ENCODE data around the gene PLXNA1.

Gene PLXNA1

DNA sequence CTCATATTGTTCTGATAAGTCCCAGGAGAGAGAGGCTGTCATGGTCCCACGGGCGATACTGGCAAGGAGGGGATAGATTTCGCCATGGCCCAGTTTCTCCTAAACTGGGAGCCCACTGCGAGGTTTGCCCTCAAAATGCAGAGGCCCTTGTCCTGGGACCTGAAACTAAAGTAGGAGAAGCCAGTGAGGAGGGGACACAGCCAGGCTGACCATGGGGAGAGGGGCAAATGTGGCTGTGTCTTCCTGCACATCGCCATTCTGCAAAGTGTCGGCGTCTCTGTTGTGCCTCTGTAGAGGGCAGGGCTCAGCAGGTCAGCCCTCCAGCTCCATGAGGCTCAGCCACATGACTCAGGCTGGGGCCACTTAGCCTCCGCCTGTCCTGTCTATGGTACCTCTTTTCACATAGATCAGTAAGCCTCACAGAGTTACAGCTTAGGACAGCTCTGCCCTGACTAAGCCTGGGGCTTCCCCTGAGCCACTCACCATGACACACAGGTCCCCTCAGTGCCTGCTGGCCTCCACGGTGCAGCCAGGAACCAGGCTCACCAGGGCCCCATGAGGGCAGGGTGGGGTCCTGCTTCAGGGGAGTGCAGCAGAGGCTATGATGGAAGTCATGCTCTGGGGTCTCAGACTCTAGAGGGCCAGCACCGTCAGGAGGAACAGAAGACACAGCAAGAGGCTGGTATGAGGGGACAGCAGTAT lies 28.6 kb upstream of the PLXNA1 start:
- no peak for DNase-seq

DNA sequence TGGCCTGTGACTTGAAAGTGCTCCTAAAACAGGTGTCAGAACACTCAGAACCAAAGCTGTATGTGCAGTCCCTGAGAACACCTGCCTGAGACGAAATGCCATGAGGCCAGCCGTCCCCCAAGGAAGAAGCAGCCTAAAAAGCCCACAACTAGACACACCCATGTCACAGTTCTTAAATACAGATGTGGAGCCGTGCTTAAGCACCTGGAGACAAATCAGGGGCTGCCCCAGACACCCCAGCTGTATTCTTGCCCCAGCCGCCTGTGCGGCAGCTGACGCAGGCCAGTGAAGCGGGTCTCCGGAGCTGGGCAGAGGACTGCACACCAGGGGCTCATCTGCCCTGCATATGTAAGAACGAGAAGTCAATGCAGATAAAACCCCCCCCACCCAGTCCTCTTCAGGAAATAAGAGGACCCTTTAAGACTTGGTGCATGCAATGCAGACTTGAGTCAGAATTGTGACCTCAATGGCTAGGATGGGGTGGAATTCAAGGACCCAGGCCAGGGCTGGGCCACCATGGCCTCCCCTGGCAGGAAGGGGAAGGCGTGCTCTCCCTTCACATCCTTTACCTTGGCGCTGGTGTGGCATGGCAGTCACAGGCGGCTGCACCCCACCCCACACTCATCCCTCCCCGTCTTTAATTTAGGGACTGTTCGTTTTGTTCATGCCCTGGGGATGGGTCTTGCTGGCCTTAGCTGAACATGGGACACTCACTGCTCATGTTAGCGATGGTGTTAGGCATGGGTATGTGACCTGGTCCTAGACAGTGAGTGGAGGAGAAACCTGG lies 27.7 kb upstream of the PLXNA1 start:
- DNase-seq, result no peak

DNA sequence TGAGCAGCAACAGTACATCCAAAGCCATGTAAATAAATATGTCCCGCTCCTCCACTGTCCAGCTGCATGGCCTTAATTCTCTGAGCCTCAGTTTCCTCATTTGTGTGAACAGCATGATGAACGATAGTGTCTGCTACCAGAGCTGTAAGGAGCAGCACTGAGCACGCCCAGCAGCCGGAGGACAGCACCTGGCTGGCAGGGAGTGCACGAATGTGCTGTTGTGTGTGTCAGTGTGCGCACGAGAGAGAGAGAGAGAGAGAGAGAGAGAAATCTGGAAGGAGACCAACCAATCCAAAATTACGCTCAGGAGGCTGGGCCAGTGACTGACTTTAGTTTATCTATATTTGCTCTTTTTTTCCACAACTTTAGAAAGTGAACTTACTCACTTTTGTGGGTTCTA lies 26.6 kb upstream of the PLXNA1 start:
- DNase-seq, result no peak

GRCh38 chr3:126956866-126957650 lies 25.9 kb upstream of the PLXNA1 start:
- no peak for DNase-seq

DNA sequence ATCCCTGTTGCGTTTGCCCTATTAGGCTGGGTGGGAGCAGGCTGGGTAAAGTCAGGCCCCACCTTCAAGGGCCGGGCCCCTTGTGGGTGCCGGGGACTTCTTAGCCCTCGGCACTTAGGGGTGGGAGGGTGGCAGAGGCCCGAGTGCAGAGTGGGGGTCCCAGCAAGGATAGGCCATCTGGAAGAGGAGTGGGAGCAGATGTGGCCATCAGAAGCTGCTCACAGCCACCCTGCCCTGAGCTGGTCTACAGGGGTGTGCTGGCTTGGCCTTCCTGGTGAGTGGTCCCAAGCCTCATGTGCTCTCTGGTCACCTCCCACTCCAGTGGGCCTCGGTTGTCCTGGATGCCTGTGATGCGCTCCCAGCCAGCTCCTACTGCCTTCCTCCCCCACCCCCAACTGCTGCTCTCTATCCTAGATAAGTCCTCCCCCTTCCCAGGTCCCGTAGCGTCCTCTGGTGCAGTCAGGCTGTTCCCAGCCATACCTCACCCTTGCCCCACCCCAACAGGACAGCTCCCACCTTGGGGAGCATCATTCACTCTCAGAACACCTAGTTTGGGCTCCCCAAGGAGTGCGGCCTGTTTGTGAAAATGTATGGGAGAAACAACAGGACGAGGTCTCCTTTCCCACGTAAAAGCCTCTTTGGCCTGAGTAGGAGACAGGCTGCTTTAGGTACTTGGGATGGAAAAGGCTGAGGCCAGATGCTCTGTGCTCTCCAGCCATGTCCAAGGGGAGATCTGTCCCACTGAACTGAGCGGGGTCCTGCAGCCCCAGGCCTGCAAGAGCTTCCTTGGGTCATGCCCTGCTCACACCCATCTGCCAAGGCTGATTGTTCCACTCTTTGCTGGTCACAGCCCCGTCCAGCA lies 24.9 kb upstream of the PLXNA1 start:
- no peak for DNase-seq

DNA sequence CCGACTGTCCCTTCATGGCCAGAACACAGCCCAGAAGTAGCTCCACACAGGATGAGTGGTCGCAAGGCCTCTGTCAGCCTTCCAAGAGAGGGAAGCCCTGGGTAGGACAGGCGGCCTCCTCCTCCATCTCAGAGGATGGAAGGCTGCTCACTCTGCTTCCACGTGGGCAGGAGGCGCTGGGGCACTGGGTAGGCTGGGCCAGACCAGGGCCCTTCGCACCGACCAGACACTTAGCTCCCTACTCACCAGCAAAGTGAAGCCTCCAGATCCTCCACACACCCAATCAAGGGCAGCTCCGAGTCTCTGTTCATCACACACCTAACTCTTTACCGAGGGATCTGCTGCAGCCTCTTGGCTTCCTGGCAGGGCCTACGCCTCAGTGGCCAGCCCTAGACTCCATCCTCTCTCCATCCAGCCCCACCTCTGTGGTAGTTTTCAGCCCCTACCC lies 24.3 kb upstream of the PLXNA1 start:
- no peak for DNase-seq

- DNase-seq, result no peak
Observed at GRCh38 chr3:126959136-126959920, 23.6 kb upstream of the PLXNA1 start.

DNA sequence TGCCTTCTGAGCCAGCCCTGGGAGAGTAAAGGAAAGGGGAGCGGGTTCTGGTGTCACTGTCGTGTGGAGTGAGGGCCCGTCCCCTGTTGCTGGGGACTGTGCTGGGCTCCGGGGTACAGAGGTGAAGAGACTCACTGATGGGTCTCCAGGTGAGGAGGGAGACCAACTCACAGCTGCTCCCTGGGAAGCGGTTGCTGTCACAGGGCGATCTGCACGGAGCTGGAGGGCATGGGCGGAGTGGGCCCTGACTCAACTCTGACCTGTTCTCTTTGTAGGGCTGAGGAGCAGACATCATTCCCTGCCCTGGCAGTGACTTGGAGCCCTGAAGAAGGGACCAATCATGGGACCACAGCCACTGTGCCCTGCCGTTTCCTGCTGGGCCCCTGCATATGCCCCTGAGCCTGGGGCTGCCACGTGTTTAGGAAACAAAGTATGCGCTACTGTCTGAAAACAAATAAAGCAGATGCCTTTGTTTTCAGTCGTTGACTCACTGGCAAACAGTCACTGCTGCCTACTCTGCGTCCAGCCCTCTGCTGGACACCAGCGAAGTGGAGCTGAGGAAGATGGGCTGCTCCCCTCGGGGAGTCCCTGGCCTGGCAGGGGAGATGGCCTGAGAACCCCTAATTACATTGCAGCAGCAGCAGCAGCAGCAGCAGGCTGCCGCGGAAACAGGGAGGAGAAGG lies 22.9 kb upstream of the PLXNA1 start:
- DNase-seq, result no peak

DNA sequence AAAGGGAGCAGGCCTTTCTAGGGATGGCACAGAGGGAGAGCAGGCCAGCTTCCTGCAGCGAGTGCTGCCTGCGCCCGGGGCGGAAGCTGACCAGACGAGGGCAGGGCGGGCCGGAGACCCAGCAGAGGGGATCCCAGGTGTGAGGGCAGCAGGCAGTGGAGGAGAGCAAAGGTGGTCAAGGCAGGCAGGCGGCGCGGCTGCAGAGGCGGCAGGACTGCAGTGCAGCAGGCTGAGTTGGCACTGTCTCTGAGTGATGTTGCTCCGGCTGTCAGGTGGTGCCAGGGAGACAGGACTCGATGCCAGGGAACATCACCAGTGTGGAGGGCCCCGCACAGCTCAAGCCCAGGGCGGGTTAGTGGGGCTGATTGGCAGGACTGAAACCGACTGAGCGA lies 22.3 kb upstream of the PLXNA1 start:
- no peak for DNase-seq

- DNase-seq, result no peak
Observed at GRCh38 chr3:126961191-126961790, 21.6 kb upstream of the PLXNA1 start.

- DNase-seq, result no peak
Observed at GRCh38 chr3:126961791-126962461, 21.0 kb upstream of the PLXNA1 start.

DNA sequence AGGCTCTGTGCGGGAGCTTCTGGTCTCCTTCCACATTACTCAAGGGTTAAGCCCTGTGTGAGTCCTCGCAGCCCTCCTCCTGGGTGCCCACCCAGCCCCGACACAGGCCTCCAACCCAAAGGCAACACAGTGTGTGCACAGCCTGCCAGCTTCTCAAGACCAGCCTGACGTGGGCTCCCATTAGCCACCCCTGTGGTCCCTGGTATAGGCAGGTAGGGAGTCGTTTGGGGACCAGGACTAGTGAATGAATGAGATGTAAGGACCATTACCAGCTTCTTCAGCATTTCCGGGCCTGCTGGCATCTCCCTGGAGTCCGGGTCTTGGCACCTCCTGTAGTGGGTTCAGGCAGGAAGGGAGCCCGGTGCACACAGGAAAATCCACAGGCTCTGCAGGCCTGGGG lies 20.2 kb upstream of the PLXNA1 start:
- DNase-seq, result no peak

DNA sequence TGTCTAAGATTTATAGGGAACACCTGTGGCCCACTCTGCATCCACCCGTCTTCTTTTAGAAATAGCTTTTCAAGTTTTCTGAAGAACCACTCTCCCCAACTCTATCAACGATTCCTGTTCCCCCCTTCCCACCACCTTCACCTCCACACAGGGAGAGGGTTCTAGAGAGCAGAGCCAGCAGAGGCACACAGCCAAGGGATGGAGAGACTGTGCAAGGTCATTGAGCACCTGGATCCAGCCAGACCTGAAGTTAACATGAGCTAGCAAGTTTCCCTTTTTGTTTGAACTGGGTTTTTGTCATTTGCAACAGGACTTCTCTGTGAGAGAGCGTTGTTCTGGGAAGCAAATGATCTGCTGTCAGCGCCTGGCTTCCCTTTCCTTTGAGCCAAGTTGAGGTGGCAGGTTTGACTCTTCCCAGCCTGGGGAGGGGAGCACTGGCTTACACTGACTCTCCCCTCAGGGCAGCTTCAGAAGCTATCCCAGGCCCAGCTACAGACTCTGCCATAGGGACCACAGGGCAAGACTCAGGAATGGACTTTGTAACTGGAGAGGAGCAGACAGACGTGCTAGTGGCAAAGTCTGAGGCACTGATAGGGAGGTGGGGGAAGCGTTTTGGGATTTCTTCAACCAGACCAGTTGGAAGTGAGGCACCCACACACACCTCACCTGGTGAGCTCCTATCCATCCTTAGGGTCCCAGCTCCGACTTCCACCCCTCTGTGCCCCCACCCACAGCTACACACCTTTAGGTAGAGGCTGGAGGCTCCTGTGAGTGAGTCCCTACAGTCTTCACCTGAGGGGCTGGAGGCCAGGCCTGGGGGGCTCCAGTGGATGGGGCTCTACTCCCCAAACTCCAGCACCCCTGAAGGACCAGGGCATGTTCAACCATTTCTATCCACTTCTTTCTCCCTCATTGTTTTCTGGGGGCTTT lies 19.4 kb upstream of the PLXNA1 start:
- DNase-seq, result no peak

- no peak for DNase-seq
Observed at GRCh38 chr3:126964261-126964660, 18.7 kb upstream of the PLXNA1 start.

- no peak for DNase-seq
Observed at GRCh38 chr3:126964950-126965349, 18.0 kb upstream of the PLXNA1 start.

DNA sequence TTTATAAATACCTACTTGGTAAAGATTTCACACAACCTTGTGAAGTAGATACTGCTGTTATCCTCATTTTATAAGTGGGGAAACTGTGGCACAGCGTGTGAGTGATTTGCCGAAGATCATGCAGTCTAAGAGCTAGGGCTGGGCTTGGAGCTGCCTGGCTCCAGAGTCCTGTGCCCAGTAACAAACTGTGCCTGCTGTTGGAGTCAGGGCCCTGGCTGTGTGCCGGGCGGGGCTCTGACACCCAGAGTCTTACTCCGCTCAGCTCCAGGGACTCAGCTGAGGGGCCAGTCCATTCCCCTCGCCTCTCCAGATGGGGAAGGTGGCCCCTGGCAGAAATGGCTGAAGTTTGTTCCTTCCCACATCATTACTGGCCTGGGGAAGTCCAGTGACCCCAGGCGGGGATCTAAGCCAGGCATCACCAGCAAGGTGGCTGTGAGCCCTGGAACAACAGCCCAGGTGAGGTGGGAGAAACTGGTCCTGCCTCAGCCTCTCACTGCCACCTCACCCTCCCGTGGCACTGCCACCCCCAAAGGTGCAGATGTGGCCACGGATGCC lies 17.3 kb upstream of the PLXNA1 start:
- DNase-seq, result no peak

DNA sequence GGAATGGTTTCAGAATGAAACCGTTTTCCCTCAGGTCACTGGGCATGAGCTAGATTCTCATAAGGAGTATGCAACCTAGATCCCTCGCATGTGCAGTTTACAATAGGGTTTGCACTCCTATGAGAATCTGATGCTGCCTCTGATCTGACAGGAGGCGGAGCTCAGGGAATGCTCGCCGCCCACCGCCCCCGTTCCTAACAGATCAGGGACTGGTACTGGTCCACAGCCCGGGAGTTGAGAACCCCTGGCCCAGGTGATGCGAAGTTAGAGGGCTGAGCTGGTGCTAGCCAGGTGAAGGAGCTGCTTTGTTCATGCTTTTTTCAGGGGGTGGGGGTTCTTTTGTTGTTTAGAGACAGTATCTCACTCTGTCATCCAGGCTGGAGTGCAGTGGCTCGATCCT lies 15.5 kb upstream of the PLXNA1 start:
- DNase-seq, result no peak

Measured in GDM1 (cell line).